SK-N-MC (cell line): ENCODE measurements around the gene PLEKHM3.

ENCODE experiments used
- EZH2 ChIP-seq: fragments of 200-600 bp; sonication (generic); IDR thresholded peaks from one replicate; pipeline ENCODE4 v1.6.1; 2017; ENCODE audit warnings: antibody characterized with exemption
- POLR2AphosphoS5 ChIP-seq: IDR thresholded peaks from 2 replicates; pipeline ENCODE4 v1.6.1; 2012; ENCODE audit warnings: mild to moderate bottlenecking, low read depth, low read length, borderline replicate concordance

DNA sequence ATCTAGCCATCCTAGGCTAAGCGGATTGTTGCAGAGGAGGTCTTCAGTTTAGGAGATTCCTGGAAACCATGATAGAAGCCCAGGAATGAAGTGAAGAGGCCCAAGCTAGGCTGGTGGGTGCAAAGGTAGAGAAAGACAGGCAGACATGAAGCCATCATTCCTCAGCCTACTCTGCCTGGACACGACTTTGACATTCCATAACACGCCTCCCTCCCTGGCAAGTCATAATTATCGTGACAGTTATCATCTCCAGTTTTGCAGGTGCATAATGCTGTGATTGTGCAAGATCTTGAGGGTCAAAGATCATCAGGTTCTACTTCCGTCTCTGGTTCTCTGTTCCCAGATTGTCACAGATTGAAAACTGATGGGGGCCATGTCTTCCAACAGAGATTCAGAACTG is 240.4 kb downstream of the PLEKHM3 start:
- no peak for TF ChIP-seq EZH2
- no peak for TF ChIP-seq POLR2AphosphoS5
